NCI-H187 (cell line): ENCODE measurements around the gene YIPF3.
"Not testable (repeated sequence)": the region's sequence is repeated elsewhere in the genome, so short reads cannot be mapped to it uniquely, and the experiment has no call there.

Experiments
- DNase-seq, 2 experiments: peaks; one replicate each; lab custom pipeline; 2025; lab: John Stamatoyannopoulos, UW

The YIPF3 gene

DNA sequence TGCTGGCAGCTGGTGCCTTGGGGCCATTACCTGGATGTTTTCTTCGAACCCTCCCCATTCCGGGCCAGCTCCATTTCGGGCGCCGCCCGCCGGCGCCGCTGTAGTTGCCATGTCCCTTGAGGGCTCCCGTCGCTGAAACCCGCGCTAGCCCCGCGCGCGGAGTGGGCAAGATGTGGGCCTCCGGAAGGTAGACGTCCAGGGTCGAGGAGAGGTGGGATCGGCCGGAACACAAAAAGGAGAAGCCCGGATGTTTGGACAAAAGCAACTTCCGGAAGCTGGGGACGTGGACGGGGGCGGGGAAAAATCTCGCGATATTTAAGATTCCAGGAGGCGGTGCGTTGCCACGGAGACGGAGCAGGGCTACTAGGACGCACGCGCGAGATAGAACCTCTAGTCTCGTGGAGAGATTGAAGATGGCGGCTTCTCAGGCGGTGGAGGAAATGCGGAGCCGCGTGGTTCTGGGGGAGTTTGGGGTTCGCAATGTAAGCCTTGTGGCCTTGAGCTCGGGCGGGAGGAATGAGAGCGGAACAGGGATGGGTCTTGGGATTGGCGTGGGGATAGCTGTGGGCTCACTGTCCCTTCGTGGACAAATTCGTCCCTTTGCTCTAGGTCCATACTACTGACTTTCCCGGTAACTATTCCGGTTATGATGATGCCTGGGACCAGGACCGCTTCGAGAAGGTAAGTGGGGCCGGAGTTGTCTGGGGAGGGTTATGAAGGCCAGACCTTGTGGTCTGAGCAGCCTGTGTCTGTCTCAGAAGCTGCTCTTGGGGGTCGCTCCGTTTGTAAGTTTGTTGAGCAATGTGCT lies at the start of gene YIPF3, which contains the start of gene POLR1C:
TSS of gene YIPF3 (minus strand) at position 230 of the 808 bp plus-strand sequence. CDS start at position 111, 119 bp downstream.
TSS of gene POLR1C (plus strand) at position 393 of the 808 bp plus-strand sequence. CDS start at position 414, 21 bp downstream.
- DNase-seq = peak; percentile 97

- DNase-seq = no peak
These were observed 42.6 kb upstream of the YIPF3 start for GRCh38 chr6:43559328-43559727.

GRCh38 chr6:43557620-43558019 lies 40.9 kb upstream of the YIPF3 start:
- DNase-seq = not testable (repeated sequence)

DNA sequence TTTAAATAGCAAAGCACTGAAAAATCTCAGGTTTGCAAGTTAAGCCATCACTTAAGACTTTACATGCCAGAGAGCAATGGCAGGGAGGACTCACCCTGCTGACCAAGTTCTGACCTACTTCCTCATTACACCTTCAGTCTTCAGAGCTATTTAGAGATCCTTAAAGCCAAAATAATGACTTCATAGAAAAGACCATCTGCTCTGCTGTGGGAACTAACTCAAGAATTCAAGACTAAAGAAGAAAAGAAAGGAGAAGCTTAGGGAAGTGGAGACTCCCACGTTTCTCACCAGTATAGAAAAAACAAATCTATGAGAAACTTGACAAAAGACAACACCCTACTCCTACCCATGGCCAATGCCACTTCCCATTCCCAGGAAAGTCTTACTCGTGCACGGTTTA lies 30.5 kb upstream of the YIPF3 start:
- no peak for DNase-seq

DNA sequence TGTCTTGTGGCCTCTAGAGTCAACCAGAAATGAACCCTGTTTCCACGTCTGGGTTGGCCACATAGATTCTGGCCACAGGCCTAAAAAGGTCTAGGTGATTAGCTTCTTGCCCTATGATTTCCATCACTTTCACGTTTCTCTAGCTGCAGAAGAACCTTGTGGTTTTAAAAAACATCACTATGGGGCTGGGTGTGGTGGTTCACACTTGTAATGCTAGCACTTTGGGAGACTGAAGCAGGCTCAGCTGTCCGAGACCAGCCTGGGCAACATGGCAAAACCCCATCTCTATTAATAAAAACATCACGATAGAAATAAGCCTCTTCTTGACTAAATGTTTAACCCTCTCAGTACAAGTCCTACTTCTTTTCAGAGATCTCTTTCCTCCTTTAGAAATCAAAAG lies 27.7 kb upstream of the YIPF3 start:
- no peak for DNase-seq

- no peak for DNase-seq
These were observed 25.2 kb upstream of the YIPF3 start for GRCh38 chr6:43541774-43542471.

- DNase-seq = no peak
These were observed 23.8 kb upstream of the YIPF3 start for GRCh38 chr6:43540507-43540906.

GRCh38 chr6:43539409-43539808 lies 22.7 kb upstream of the YIPF3 start:
- not testable (repeated sequence) for DNase-seq

DNA sequence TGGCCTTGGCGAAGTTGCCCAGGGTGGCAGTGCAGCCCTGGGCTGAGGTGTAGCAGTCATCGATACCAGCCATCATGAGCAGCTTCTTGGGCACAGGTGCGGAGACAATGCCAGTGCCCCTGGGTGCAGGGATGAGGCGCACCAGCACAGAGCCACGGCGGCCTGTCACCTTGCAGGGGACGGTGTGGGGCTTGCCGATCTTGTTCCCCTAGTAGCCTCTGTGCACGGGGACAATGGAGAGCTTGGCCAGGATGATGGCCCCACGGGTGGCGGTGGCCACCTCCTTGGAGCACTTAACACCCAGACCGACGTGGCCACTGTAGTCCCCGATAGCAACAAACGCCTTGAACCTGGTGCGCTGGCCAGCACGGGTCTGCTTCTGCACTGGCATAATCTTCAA lies 22.3 kb upstream of the YIPF3 start:
- DNase-seq = not testable (repeated sequence)

DNA sequence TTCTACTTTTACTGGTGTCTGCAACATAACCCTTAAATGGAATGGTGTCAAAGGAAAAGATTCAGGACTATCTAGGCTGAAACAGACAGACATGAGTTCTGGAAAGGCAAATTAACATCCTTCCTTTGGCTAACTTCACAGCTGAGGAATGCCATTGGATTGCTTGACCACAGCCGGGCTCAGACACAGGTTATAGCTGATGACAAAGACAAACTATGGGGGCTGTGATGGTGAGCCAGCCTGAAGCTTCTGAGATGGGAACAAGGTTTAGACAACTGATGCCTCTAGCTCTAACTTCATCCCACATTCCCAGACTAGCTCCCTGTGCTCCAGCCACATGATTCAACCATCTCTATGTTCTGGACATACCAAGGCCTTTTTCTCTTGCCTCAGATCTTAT lies 15.5 kb upstream of the YIPF3 start:
- no peak for DNase-seq

GRCh38 chr6:43524483-43524961 lies 7.8 kb upstream of the YIPF3 start:
- no peak for DNase-seq

DNA sequence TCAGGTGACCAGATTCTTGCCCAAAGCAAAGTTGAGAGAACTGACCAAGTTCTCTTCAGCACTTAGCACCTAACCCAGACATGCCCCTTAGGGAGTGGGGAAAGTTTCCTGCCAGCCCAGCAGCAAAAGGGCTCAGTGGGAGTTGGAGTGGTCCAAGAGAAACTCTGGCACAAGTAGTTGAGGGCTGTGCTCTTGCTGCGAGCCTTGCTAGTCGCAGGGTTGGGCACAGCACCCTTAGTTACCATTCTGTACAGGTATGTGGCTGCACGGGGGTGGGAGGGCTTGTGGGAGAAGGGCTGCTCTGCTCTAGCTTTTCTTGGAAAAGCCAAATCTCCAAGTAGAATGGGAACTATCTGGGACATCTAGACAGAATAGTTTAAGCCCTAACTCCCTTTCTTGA lies 6.6 kb upstream of the YIPF3 start:
- DNase-seq = no peak

DNA sequence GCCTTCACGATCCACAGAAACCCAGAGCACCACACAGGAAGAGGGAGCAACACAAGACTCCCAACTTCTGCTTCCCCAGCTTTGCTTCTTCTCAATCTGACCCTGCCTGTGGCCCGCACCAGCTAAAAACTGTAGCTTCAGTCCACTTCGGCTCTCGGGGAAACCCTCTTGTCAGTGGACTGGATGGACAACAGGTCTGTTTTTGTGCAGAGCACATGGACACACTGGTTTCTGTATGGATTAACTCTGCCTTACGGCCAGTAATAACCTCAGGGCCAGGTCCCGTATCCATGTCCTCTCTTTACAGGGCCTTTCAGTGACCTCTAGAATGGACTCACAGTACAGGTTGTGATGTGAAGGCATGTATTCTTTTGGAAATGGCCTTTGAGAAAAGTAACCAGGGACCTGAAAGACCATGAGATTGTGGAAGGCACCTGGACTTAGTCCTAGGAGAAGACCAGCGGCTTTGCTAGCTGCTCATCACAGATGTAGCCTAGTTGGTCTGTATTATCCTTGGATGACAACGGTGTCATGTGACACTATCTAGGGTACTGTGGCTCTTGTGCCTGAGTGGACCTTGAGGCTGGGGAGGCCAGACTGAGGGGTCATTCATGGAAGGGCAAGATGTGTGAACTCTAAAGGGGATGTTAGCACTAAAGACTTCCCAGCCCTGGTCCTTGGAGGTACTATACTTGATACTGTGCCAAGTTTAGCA lies 6.0 kb upstream of the YIPF3 start:
- DNase-seq = no peak

DNA sequence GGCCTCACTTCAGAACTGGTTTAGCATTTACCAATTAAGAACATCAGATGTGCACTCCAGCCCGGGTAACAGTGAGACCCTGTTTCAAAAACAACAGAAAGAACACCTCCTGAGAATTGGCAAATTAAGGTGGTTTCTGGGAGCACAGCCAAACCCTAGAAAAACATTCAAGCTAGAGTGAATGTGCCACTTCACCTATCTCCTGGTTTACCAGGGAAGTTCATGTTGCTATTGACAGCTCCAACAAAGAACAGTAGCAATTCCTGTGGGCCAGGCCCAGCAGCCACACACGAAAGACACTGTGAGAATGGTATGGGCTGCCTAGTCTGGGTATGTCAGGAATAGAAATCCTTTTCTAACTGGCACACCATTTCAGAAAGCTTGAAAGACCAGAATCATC lies 5.1 kb upstream of the YIPF3 start:
- no peak for DNase-seq

- DNase-seq = no peak
These were observed 3.4 kb upstream of the YIPF3 start for GRCh38 chr6:43520097-43520496.

GRCh38 chr6:43517505-43518357 lies 1.0 kb upstream of the YIPF3 start:
- no peak for DNase-seq

- DNase-seq = no peak
These were observed 394 bp downstream of the YIPF3 start for GRCh38 chr6:43516367-43516696.

- DNase-seq = no peak
These were observed 918 bp downstream of the YIPF3 start for GRCh38 chr6:43515808-43516207.

- no peak for DNase-seq
These were observed 4.8 kb downstream of the YIPF3 start for GRCh38 chr6:43511824-43512415.

DNA sequence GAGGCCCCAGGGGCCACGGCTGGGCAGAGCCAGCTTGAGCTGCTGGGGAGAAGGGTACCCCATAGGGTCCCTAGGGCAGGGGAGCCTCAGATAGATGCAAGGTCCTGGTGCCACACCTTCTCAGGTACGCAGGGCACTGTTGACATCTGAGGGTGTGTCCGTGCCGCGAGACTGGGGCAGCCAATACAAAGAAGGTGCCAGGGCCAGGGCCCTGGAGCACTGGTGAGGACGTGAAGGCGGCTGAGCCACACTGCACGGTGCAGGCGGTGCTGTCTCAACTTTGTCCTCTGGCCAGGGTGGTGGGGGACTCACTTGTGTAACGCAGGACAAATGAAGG lies 5.9 kb downstream of the YIPF3 start:
- DNase-seq = no peak
